GM18870 (cell line): ENCODE results near the gene ABCB7.
A peak's percentile ranks its signal among the peaks of the same experiment; 100 is the strongest.
"Not testable (repeated sequence)": the region's sequence is repeated elsewhere in the genome, so short reads cannot be mapped to it uniquely, and the experiment has no call there.

Experiments
- ATAC-seq: cut with Tn5 transposase; IDR thresholded peaks from one replicate; pipeline ENCODE4 v1.9.1; 2021; ENCODE audit warnings: moderate library complexity; ENCODE audit not compliant: unreplicated experiment

ABCB7 gene

GRCh38 chrX:75155827-75156525 is at the start of gene ABCB7:
Gene ABCB7 (minus strand): TSS chrX:75156283. CDS start chrX:75156272, 11 bp downstream.
- ATAC-seq = peak; percentile 74

- not testable (repeated sequence) for ATAC-seq
Measured at GRCh38 chrX:75188415-75189206, 32.5 kb upstream of the ABCB7 start.

DNA sequence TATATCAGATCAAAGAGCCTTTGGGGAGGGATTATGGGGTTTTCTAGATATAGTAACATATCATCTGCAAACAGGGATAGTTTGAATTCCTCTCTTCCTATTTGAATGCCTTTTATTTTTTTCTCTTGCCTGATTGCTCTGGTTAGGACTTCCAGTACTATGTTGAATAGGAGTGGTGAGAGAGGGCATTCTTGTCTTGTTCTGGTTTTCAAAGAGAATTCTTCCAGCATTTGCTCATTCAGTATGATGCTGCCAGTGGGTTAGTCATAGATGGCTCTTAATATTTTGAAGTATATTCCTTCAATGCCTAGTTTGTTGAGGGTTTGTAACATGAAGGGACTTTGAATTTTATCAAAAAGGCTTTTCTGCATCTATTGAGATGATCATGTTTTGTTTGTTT is 25.6 kb upstream of the ABCB7 start:
- ATAC-seq = no peak

- ATAC-seq = not testable (repeated sequence)
Measured at GRCh38 chrX:75179536-75180293, 23.6 kb upstream of the ABCB7 start.

GRCh38 chrX:75172257-75172890 is 16.3 kb upstream of the ABCB7 start:
- not testable (repeated sequence) for ATAC-seq

DNA sequence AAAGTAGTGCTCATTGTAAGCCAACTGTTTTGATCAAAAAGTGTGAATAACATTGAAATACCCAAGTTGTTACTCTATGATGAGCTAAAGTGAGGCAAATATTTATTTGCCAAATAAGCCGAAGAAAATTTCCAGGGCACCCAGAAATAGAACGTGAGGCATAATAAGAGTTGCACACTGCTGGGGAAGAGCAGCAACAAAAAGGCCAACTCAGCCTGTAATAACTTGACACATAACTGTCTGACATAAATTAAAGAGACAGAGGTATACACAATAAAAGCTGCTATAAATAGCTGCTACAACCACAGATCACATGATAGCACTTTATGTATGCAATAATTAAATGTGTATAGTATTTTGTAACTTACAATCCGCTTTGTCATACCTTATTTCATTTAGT is 2.0 kb upstream of the ABCB7 start:
- no peak for ATAC-seq

DNA sequence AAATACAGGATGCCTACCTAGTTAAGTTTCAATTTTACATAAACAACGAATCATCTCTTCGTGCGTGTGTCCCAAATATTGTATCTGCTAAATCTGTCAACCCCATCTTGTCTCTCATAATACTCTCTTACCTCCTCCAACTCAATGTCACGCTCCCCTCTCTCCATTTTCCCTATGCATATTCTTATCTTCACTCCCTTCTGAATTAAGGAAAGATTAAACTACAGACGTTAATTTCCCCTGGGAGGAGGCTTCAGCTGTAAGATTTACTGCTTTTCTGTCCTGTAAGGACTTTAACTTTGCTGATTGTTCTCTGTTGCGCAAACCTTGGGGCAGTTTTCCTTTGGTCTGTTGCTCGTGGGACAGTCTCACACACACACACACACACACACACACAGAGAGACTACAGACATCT is 455 bp upstream of the ABCB7 start:
- ATAC-seq = no peak

GRCh38 chrX:75155447-75155826 is 646 bp downstream of the ABCB7 start:
- peak; percentile 38 for ATAC-seq

DNA sequence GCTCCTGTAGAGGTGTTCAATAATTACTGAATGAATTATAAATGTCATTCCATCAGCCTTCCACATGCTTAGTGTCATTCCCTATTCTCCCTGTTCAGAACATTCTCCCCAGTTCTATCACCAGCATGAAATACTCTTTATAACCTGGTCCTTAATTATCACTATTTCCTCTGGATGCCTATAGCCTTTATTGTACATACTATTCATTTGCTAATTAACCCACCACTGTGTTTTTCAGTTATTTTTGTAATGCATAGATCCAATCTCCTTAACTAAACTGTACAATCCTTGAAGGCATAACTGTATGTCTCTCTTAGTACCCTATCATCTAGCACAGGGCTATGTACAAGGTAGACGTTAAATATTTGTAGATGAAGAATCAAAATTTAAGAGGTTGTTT is 1.2 kb downstream of the ABCB7 start:
- no peak for ATAC-seq

DNA sequence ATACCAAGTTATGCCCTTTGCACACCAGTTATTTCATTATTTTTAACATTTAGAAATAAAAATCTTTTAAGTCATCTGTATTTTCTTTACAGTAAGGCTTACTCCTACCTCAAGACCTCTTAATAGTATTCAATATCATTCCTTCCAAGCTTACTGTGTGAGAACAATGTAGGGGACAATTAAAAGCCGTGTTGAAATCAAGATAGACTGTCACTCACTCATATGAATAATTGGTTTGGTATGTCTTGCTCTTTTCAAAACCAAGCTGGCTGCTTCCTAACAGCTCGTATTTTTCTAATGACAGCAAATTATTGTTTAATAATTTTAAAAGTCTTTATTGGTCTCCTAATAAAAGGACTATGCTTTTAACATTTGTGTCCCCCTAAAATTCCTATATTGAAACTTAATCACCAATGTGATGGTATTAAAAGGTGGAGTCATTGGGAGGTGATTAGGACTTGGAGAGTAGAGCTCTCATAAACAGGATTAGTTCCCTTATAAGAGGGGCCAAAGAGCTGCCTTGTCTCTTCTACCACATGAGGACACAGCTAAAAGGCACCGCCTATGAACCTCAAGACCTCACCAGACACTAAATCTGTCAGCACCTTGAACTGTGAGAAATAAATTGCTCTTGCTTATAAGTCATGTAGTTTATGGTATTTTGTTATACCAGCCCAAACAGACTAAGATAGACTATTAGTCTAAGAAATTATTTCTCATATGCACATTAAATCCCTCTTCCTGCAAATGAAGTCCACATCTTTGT is 4.1 kb downstream of the ABCB7 start:
- no peak for ATAC-seq

DNA sequence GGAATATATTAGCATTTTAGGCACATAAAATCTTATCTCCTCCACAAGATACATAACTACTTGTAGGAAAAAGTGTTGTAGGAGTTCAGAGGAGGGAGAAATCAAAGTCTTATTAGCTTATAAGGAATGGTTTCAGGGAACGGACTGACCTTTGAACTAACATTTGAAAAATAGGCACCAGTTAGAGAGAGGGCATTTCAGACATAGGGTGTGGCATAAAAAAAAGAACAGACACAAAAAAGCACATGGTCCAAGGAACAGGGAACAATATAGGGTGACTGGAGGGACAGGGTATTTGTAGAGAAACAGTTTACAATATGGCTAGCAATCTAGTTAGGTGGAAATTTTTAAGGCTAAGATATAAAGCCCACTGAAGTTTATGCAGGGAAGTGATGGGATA is 6.4 kb downstream of the ABCB7 start:
- no peak for ATAC-seq

GRCh38 chrX:75132672-75133071 is 23.4 kb downstream of the ABCB7 start:
- no peak for ATAC-seq

GRCh38 chrX:75131973-75132627 is 24.0 kb downstream of the ABCB7 start:
- ATAC-seq = no peak

GRCh38 chrX:75129069-75129468 is 27.0 kb downstream of the ABCB7 start:
- ATAC-seq = not testable (repeated sequence)

DNA sequence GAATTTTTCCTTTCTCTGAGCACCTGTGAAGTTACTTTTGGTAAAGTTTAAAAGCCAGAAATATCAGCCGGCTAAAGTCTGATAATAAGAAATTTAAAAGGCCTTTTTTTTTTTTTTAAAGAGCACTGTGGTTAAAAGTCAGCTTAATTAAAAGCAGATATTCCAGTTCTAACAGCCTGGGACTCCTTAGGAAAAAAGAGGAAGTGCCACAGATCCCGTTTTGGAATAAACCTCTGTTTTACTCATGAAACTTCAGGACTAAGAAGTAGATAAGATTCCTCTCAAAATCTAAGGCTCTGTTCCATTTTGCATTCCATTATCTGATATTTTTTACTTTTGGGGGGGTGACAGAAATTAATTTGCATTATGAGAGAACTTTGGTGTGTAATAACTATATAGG is 37.8 kb downstream of the ABCB7 start:
- no peak for ATAC-seq

GRCh38 chrX:75115707-75116413 is 40.2 kb downstream of the ABCB7 start:
- ATAC-seq = no peak

DNA sequence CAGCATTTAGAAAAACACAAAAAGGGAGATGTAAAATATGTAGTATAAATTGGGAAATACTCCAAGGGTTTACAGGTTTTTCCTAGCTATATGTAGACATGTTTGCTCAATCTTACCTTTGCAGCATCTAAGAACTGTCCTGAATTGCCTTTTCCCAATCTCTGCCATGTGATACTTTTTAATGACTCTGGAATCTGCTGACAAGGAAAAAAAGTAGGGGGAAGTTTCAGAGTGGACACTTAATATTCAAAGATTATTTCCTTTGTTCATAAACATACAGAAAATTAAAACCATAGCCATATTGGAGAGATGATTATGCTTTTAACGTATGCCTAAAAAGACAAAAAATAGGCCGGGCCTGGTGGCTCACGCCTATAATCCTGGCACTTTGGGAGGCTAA is 41.4 kb downstream of the ABCB7 start:
- ATAC-seq = no peak

GRCh38 chrX:75113664-75114063 is 42.4 kb downstream of the ABCB7 start:
- ATAC-seq = no peak

DNA sequence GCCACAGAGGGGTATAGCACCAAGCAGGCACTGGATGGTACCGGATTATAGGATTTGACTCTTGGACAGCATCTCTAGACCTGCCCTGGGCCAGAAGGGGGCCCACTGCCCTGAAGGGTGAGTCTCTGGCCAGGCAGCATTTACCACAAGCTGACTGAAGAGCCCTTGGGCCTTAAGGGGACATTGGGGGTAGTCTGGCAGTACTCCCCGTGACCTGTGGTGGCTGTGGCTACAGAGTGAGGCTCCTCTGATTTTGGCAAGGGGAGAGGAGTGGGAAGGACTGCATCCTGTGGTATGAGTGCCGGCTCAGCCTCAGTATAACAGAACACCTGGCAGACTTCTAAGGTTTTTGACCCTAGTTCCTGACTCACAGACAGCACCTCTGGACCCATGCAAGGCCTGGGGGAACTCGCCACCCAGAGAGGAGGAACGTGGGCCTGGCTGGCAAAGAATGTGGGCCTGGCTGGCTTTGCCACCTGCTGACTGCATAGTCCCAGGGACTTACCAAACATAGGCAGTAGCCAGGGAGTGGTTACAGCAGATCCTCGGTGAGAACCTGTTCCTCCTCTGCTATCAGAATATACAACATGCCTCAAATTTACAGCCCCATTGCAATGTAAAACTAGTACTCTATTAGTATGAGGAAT is 48.1 kb downstream of the ABCB7 start:
- no peak for ATAC-seq
